ENCODE measurements around the gene PTTG1. TPM values are rescaled to one million over a fixed set of nuclear protein-coding genes. Genes with fewer than 3 reads are reported as not detected.

The PTTG1 gene
- total RNA-seq, 1 donor from 2014 or later, result 5.6 TPM

- Histone ChIP-seq H3K27me3 (no peaks in the 10 kb centered on the region), H3K4me1 (peaks cover 4% of the 10 kb centered on the region), H3K36me3 (no peaks in the 10 kb centered on the region), H3K9me3 (no peaks in the 10 kb centered on the region), H3K4me3 (no peak overlapping the region), H3K27ac (no peak overlapping the region)
- intact Hi-C loops (cut with DNase I), result no loop called here
- ATAC-seq (no peak), DNase-seq (no peak)
- TF ChIP-seq CTCF (IDR thresholded peaks at IDR 0.05), result no peak
Observed at GRCh38 chr5:160455600-160455999, 33.9 kb downstream of the PTTG1 start.

DNA sequence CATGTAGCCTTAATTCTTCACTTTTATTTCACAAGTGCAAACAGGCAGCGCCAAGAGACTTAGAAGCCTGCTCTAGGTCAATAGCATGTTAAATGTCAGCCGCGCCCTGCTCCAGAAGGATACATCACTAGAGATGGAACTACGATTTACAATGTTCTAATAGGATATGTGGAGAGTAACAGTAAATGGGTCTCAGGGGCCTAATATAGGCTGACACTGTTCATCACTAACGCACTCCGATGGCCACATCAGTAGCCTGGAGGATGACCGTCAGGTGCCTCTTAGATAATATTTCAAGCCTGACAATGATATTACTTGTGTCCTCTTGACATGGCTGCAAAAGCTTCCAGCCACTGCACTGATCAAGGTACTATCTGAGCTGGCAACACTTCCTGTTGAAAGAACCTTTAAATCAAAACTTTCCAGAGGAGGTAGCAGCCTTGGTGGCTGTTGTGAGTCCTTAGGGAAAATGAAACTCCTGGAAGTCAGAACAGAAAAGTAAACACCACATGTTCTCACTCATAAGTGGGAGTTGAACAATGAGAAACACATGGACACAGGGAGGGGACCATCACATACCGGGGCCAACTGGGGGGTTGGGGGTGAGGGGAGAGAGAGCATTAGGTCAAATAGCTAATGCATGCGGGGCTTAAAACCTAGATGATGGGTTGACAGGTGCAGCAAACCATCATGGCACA is 35.0 kb downstream of the PTTG1 start:
- no peak for ATAC-seq
- DNase-seq, result no peak
- intact Hi-C loops (cut with DNase I), result no loop called here
- Histone ChIP-seq H3K27me3 (no peaks in the 10 kb centered on the region), H3K27ac (no peak overlapping the region), H3K4me3 (no peak overlapping the region), H3K4me1 (peaks cover 4% of the 10 kb centered on the region), H3K36me3 (no peaks in the 10 kb centered on the region), H3K9me3 (no peaks in the 10 kb centered on the region)
- no peak for TF ChIP-seq CTCF (IDR thresholded peaks at IDR 0.05)

GRCh38 chr5:160457252-160457651 is 35.6 kb downstream of the PTTG1 start:
- TF ChIP-seq CTCF (IDR thresholded peaks at IDR 0.05), result no peak
- Histone ChIP-seq H3K36me3 (no peaks in the 10 kb centered on the region), H3K27me3 (no peaks in the 10 kb centered on the region), H3K9me3 (no peaks in the 10 kb centered on the region), H3K4me1 (peaks cover 4% of the 10 kb centered on the region), H3K4me3 (no peak overlapping the region), H3K27ac (no peak overlapping the region)
- DNase-seq (no peak), ATAC-seq (no peak)
- intact Hi-C loops (cut with DNase I), result no loop called here

- Histone ChIP-seq H3K4me1 (no peaks in the 10 kb centered on the region), H3K27ac (no peak overlapping the region), H3K27me3 (no peaks in the 10 kb centered on the region), H3K9me3 (no peaks in the 10 kb centered on the region), H3K36me3 (no peaks in the 10 kb centered on the region), H3K4me3 (no peak overlapping the region)
- intact Hi-C loops (cut with DNase I), result no loop called here
- no peak for DNase-seq
- no peak for TF ChIP-seq CTCF (IDR thresholded peaks at IDR 0.05)
- no peak for ATAC-seq
Observed at GRCh38 chr5:160458806-160459800, 37.4 kb downstream of the PTTG1 start.

DNA sequence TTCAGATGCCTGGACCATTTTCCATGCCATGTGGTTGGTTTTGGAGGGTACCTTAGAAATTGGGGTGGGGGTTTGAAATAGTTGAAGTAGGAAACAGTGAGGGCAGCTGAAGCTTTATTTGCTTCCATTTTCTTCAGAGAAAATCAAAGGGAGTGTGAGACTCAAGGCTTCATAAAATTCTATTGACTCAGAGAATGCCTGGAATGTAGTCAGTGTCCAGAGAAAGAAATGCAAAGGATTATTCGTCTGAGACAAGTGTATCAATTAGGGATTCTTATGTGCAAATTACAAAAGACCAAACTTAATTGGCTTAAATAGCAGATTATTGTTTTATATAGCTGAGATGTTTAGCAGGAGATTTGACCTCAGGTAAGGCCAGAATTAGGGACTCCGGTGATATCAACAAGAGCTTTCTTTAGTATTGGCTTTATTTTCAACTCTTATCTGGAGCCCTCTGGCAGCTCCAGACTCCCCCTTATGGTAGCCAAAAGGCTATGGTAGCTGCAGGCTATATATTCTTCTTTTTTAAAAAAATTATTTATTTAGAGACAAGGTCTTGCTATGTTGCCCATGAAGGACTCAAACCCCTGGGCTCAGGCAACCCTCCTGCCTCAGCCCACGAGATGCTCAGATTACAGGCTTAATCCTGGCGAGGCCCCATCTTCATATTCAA is 38.9 kb downstream of the PTTG1 start:
- intact Hi-C loops (cut with DNase I), result no loop called here
- peak; percentile 13 for TF ChIP-seq CTCF (IDR thresholded peaks at IDR 0.05)

More for the DNA sequence above, 38.9 kb downstream of the PTTG1 start:
- Histone ChIP-seq H3K36me3 (no peaks in the 10 kb centered on the region), H3K27me3 (no peaks in the 10 kb centered on the region), H3K9me3 (no peaks in the 10 kb centered on the region), H3K4me3 (no peak overlapping the region), H3K4me1 (no peaks in the 10 kb centered on the region), H3K27ac (no peak overlapping the region)
- DNase-seq (no peak), ATAC-seq (no peak)

All from upper lobe of right lung (tissue), 1 donor.